CD4-positive, CD25-positive, alpha-beta regulatory T cell (primary cell): ENCODE results near the gene C2CD4C. TPM values are rescaled to one million over a fixed set of nuclear protein-coding genes. Genes with fewer than 3 reads are reported as not detected.
"Not testable (repeated sequence)": the region's sequence is repeated elsewhere in the genome, so short reads cannot be mapped to it uniquely, and the experiment has no call there.

Source experiments
- ATAC-seq, 2 donors: fragments of 150-1000 bp; cut with Tn5 transposase; one replicate each; pipeline ENCODE4 v1.10.0; 2021; ENCODE audit warnings: low read depth in 2 of 2, moderate number of reproducible peaks in 2 of 2, moderate library complexity in 1 of 2
- DNase-seq, 3 donors: peaks; one replicate each; pipeline versions ENCODE4 v3.0.0 to v3.0.0-alpha.2; 2012 to 2022; ENCODE audit warnings: mixed read lengths in 1 of 3
- H3K27ac ChIP-seq: one replicate; pipeline ENCODE4 v1.7.0; 2013; ENCODE audit warnings: mild to moderate bottlenecking, low read length; ENCODE audit not compliant: insufficient read depth, poor library complexity, severe bottlenecking
- H3K27me3 ChIP-seq: one replicate; pipeline ENCODE4 v1.7.0; 2013; ENCODE audit warnings: low read length; ENCODE audit not compliant: control insufficient read depth, insufficient read depth
- H3K36me3 ChIP-seq: one replicate; pipeline ENCODE4 v1.7.0; 2013; ENCODE audit warnings: mild to moderate bottlenecking, low read length, moderate library complexity; ENCODE audit not compliant: control insufficient read depth, insufficient read depth
- H3K4me1 ChIP-seq: 2 replicates; pipeline ENCODE4 v1.7.0; 2013; ENCODE audit warnings: mild to moderate bottlenecking, low read length; ENCODE audit not compliant: insufficient read depth, control insufficient read depth, poor library complexity, severe bottlenecking
- H3K4me3 ChIP-seq: one replicate; pipeline ENCODE4 v1.7.0; 2013; ENCODE audit warnings: low read depth, mild to moderate bottlenecking, low read length, moderate library complexity
- H3K9me3 ChIP-seq, 2 experiments: 1 replicate in 1 of 2; 2 replicates in 1 of 2; pipeline ENCODE4 v1.7.0; 2013; ENCODE audit warnings: low read length in 2 of 2, mild to moderate bottlenecking in 1 of 2, moderate library complexity in 1 of 2; ENCODE audit not compliant: control insufficient read depth in 2 of 2
- H3K27ac Mint-ChIP-seq, 3 donors: one replicate each; pipeline ENCODE4 v1.8.0; 2020 to 2022; ENCODE audit warnings: mild to moderate bottlenecking in 3 of 3, mixed read lengths in 3 of 3, moderate library complexity in 2 of 3
- H3K27me3 Mint-ChIP-seq: one replicate; pipeline ENCODE4 v1.8.0; 2022; ENCODE audit warnings: mild to moderate bottlenecking, mixed read lengths
- H3K36me3 Mint-ChIP-seq: one replicate; pipeline ENCODE4 v1.8.0; 2020; ENCODE audit warnings: mixed read lengths
- H3K4me1 Mint-ChIP-seq, 4 donors: one replicate each; pipeline ENCODE4 v1.8.0; 2020 to 2022; ENCODE audit warnings: mixed read lengths in 4 of 4, mild to moderate bottlenecking in 1 of 4
- H3K4me3 Mint-ChIP-seq, 4 donors: one replicate each; pipeline ENCODE4 v1.8.0; 2020 to 2022; ENCODE audit warnings: mild to moderate bottlenecking in 4 of 4, mixed read lengths in 4 of 4, moderate library complexity in 3 of 4
- H3K9me3 Mint-ChIP-seq, 7 donors: one replicate each; pipeline ENCODE4 v1.8.0; 2020 to 2022; ENCODE audit warnings: mixed read lengths in 7 of 7, mild to moderate bottlenecking in 3 of 7, moderate library complexity in 2 of 7
- polyA plus RNA-seq, 4 donors: library from polyadenylated mRNA; unstranded; fragments of 300-500 nt; fragmentation: Illumina TruSeq; gene quantifications; one replicate each; pipeline ENCODE4 v1.2.3, GENCODE V29; 2021
- total RNA-seq: library from RNA; stranded (reverse); gene quantifications from one replicate; pipeline ENCODE4 v1.2.3, GENCODE V29; 2022

The C2CD4C gene
- total and polyA plus RNA-seq, 5 donors from 2014 or later: not detected

- H3K4me1 ChIP-seq: no peaks in the 10 kb centered on the region
- no peaks in the 10 kb centered on the region for H3K27me3 ChIP-seq
- H3K9me3 ChIP-seq: no peaks in the 10 kb centered on the region
- Mint-ChIP-seq H3K27ac (no peak overlapping the region), H3K27me3 (peaks cover 3% of the 10 kb centered on the region), H3K9me3 (peaks cover 0 to 8% (median 3%) of the 10 kb centered on the region in 7 donors), H3K4me1 (no peaks in the 10 kb centered on the region), H3K4me3 (no peak overlapping the region), H3K36me3 (no peaks in the 10 kb centered on the region)
- no peaks in the 10 kb centered on the region for H3K36me3 ChIP-seq
- H3K4me3 ChIP-seq: no peak overlapping the region
- DNase-seq (no peak), ATAC-seq (no peak)
- H3K27ac ChIP-seq: no peak overlapping the region
These were observed 11.6 kb downstream of the C2CD4C start for GRCh38 chr19:397321-397720.

DNA sequence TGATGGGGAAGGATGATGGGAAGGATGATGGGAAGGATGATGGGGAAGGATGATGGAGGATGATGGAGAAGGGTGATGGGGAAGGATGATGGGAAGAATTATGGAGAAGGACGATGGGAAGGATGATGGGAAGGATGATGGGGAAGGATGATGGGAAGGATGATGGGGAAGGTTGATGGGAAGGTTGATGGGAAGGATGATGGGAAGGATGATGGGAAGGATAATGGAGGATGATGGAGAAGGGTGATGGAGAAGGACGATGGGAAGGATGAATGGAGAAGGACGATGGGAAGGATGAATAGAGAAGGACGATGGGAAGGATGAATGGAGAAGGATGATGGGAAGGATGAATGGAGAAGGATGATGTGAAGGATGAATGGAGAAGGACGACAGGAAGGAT is 13.5 kb downstream of the C2CD4C start:
- no peaks in the 10 kb centered on the region for H3K4me1 Mint-ChIP-seq
- no peaks in the 10 kb centered on the region for H3K4me1 ChIP-seq
- H3K36me3 Mint-ChIP-seq: no peaks in the 10 kb centered on the region
- H3K27ac ChIP-seq: no peak overlapping the region
- no peaks in the 10 kb centered on the region for H3K27me3 ChIP-seq
- H3K27me3 Mint-ChIP-seq: no peaks in the 10 kb centered on the region
- ATAC-seq (no peak), DNase-seq (no peak)
- no peaks in the 10 kb centered on the region for H3K9me3 ChIP-seq
- H3K36me3 ChIP-seq: no peaks in the 10 kb centered on the region
- peaks cover 0 to 8% (median 3%) of the 10 kb centered on the region in 7 donors for H3K9me3 Mint-ChIP-seq
- H3K27ac Mint-ChIP-seq: peak overlapping the region in 1 of 3 donors; percentile 94
- H3K4me3 Mint-ChIP-seq: no peak overlapping the region
- H3K4me3 ChIP-seq: no peak overlapping the region

- not testable (repeated sequence) for H3K27ac Mint-ChIP-seq, H3K27me3 Mint-ChIP-seq
These were observed 14.1 kb downstream of the C2CD4C start for GRCh38 chr19:394857-395256.

GRCh38 chr19:393560-393959 is 15.4 kb downstream of the C2CD4C start:
- not testable (repeated sequence) for H3K9me3 ChIP-seq, DNase-seq, H3K27me3 ChIP-seq, H3K27ac ChIP-seq, H3K36me3 ChIP-seq, ATAC-seq, H3K4me3 Mint-ChIP-seq, H3K27me3 Mint-ChIP-seq, H3K9me3 Mint-ChIP-seq, H3K4me1 ChIP-seq, H3K36me3 Mint-ChIP-seq, H3K4me3 ChIP-seq, H3K4me1 Mint-ChIP-seq
- H3K27ac Mint-ChIP-seq: peak overlapping the region in 1 of 3 donors; percentile 56

More at GRCh38 chr19:394857-395256, 14.1 kb downstream of the C2CD4C start:
- H3K27ac ChIP-seq, H3K9me3 ChIP-seq, H3K36me3 Mint-ChIP-seq, H3K4me1 ChIP-seq, H3K36me3 ChIP-seq, ATAC-seq, H3K9me3 Mint-ChIP-seq, H3K4me3 ChIP-seq, H3K27me3 ChIP-seq, H3K4me3 Mint-ChIP-seq, H3K4me1 Mint-ChIP-seq: not testable (repeated sequence)
- DNase-seq: peak in 1 of 3 donors; percentile 12

GRCh38 chr19:392375-392970 is 16.5 kb downstream of the C2CD4C start:
- H3K4me1 ChIP-seq: no peaks in the 10 kb centered on the region
- H3K9me3 ChIP-seq: no peaks in the 10 kb centered on the region
- H3K4me1 Mint-ChIP-seq: no peaks in the 10 kb centered on the region
- H3K4me3 Mint-ChIP-seq: no peak overlapping the region
- peak overlapping the region in 1 of 3 donors; percentile 40 for H3K27ac Mint-ChIP-seq
- ATAC-seq: no peak
- no peaks in the 10 kb centered on the region for H3K27me3 ChIP-seq
- no peaks in the 10 kb centered on the region for H3K36me3 Mint-ChIP-seq
- H3K9me3 Mint-ChIP-seq: peaks cover 0 to 8% (median 3%) of the 10 kb centered on the region in 7 donors
- H3K27ac ChIP-seq: no peak overlapping the region
- no peaks in the 10 kb centered on the region for H3K36me3 ChIP-seq
- DNase-seq: no peak
- H3K4me3 ChIP-seq: no peak overlapping the region
- H3K27me3 Mint-ChIP-seq: peaks cover 6% of the 10 kb centered on the region

DNA sequence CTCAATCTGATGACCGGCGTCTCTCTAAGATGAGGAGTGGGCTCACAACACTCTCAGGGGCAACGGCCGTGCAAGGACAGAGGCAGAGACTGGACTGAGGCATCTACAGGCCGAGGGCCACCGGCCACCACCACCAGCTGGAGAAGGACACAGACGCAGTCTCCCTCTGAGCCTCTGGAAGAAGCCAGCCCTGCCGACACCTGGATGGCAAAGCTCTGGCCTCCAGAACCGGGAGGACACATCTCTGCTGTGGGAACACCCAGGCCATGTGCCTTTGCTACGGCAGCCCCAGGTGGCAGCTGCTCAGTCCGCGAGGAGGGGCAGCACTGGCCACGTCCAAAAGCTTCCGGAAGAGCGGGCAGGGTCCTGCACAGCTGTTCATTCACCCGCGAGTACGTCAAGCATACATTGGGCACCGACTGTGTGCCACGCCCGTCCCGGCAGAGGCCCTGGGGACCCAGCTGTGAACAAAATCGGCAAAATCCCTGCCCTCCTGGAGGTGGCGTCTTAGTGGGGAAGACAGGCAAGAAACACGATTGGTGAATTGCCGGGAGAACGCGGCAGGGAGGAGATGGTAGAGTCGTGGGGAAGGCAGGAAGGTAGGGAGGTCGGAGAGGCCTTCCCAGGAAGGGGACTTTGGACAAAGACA is 17.1 kb downstream of the C2CD4C start:
- ATAC-seq (no peak), DNase-seq (no peak)
- Histone ChIP-seq H3K36me3 (no peaks in the 10 kb centered on the region), H3K4me1 (no peaks in the 10 kb centered on the region), H3K9me3 (no peaks in the 10 kb centered on the region), H3K27me3 (no peaks in the 10 kb centered on the region), H3K27ac (no peak overlapping the region), H3K4me3 (no peak overlapping the region)
- Mint-ChIP-seq H3K36me3 (no peaks in the 10 kb centered on the region), H3K4me1 (no peaks in the 10 kb centered on the region), H3K27ac (no peak overlapping the region), H3K4me3 (no peak overlapping the region), H3K27me3 (peaks cover 8% of the 10 kb centered on the region), H3K9me3 (peaks cover 0 to 8% (median 3%) of the 10 kb centered on the region in 7 donors)

DNA sequence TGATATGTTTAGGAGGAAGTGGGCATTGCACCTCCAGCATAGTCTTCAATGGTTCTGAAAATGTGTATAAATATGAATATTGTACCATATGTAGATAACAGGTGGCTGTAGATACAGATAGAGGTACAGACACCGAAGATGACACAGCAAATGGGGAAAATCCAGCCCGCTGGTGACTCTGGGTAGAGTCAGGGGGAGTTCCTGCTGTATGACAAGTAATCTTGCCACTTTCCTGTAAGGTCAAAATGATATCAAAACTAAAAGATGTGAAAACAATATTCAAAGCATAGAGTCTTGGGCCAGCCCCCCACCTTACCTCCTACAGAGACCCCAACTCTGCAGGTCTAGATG is 17.8 kb downstream of the C2CD4C start:
- ATAC-seq: no peak

More for the DNA sequence above, 17.8 kb downstream of the C2CD4C start:
- no peaks in the 10 kb centered on the region for H3K9me3 ChIP-seq
- no peak overlapping the region for H3K4me3 ChIP-seq
- no peaks in the 10 kb centered on the region for H3K4me1 ChIP-seq
- H3K36me3 Mint-ChIP-seq: no peaks in the 10 kb centered on the region
- H3K9me3 Mint-ChIP-seq: peaks cover 0 to 8% (median 2%) of the 10 kb centered on the region in 7 donors
- peak overlapping the region in 1 of 3 donors; percentile 59 for H3K27ac Mint-ChIP-seq
- peaks cover 11% of the 10 kb centered on the region for H3K27me3 Mint-ChIP-seq
- H3K36me3 ChIP-seq: no peaks in the 10 kb centered on the region
- no peaks in the 10 kb centered on the region for H3K27me3 ChIP-seq
- no peak for DNase-seq
- no peaks in the 10 kb centered on the region for H3K4me1 Mint-ChIP-seq
- H3K4me3 Mint-ChIP-seq: no peak overlapping the region
- H3K27ac ChIP-seq: no peak overlapping the region
